PFSK-1 (cell line): ENCODE results near the gene RCVRN.

Experiments used
- FOXP2 ChIP-seq: optimal IDR thresholded peaks from 2 replicates; pipeline ENCODE3; 2011; ENCODE audit warnings: borderline replicate concordance, control low read depth, inconsistent platforms; ENCODE audit not compliant: insufficient read depth; ENCODE audit errors: extremely low read length, extremely low read depth
- POLR2AphosphoS5 ChIP-seq: IDR thresholded peaks from 2 replicates; pipeline ENCODE4 v1.6.1; 2012; ENCODE audit warnings: low read depth, mild to moderate bottlenecking, control low read depth, low read length, moderate library complexity
- SIN3A ChIP-seq: IDR thresholded peaks from 2 replicates; pipeline ENCODE4 v1.6.1; 2012; ENCODE audit warnings: mild to moderate bottlenecking, low read length, moderate library complexity, borderline replicate concordance; ENCODE audit not compliant: insufficient read depth
- TAF1 ChIP-seq: IDR thresholded peaks from 2 replicates; pipeline ENCODE4 v1.6.1; 2012; ENCODE audit warnings: low read length, control low read depth, borderline replicate concordance; ENCODE audit not compliant: insufficient read depth
- TF ChIP-seq, protein P1 (sequence below), 2 experiments: IDR thresholded peaks; 2 replicates each; pipeline versions ENCODE4 v1.6.1 to v1.8.0; 2011 to 2012; ENCODE audit warnings: low read depth in 2 of 2, low read length in 2 of 2, control low read depth in 1 of 2, inconsistent platforms in 1 of 2, mild to moderate bottlenecking in 1 of 2, moderate library complexity in 1 of 2; ENCODE audit not compliant: insufficient read depth in 1 of 2

The RCVRN gene

DNA sequence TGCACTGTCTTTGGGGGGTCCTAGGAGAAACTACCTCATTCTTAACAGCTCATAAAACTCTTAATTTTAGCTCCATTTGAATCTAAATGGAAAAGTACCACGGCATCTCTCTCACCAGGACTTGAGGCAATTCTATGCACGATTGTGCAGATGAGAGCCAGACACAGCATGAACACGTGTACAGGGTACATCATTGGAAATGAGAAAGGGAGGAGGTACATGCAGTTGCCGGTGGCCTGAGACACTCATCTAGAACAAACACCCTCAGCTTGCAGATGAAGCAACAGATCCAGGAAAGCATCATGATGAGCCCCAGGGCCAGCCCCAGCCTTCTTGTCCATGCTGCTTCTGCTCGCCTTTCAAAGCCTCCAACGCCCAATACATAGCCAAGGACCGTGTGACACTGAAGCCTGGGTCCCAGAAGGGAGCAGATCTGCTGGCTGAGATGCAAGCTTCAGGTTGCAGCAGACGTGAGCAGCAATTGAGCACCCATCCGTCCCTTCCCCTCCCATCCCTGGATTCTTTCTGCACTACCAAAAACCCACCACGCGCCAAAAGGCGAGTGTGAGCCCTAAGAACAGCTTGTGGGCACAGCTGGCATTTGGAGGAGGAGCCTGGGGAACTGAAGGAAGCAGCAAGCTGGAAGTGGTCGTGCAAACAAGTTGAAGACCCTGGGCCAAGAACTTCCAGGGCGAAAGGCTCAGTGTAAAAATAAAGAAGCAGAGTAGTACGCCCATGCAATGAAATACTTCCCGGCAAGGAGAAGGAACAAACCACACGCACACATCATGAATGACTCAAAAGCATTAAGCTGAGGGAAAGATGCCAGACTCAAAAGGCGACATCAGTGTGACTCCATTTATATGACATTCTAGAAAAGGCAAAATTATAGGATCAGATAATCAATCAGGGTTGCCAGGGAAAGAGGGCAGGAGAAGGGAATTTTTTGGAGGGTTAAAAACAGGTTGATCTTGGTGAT is 7.3 kb upstream of the RCVRN start:
- TF ChIP-seq SIN3A (no peak), TAF1 (no peak), POLR2AphosphoS5 (no peak), FOXP2 (no peak)
- TF ChIP-seq, protein P1, sequence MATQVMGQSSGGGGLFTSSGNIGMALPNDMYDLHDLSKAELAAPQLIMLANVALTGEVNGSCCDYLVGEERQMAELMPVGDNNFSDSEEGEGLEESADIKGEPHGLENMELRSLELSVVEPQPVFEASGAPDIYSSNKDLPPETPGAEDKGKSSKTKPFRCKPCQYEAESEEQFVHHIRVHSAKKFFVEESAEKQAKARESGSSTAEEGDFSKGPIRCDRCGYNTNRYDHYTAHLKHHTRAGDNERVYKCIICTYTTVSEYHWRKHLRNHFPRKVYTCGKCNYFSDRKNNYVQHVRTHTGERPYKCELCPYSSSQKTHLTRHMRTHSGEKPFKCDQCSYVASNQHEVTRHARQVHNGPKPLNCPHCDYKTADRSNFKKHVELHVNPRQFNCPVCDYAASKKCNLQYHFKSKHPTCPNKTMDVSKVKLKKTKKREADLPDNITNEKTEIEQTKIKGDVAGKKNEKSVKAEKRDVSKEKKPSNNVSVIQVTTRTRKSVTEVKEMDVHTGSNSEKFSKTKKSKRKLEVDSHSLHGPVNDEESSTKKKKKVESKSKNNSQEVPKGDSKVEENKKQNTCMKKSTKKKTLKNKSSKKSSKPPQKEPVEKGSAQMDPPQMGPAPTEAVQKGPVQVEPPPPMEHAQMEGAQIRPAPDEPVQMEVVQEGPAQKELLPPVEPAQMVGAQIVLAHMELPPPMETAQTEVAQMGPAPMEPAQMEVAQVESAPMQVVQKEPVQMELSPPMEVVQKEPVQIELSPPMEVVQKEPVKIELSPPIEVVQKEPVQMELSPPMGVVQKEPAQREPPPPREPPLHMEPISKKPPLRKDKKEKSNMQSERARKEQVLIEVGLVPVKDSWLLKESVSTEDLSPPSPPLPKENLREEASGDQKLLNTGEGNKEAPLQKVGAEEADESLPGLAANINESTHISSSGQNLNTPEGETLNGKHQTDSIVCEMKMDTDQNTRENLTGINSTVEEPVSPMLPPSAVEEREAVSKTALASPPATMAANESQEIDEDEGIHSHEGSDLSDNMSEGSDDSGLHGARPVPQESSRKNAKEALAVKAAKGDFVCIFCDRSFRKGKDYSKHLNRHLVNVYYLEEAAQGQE (IDR thresholded peaks at IDR 0.05; ENCODE audit: insufficient read depth in 1 of 2, low read depth in 2 of 2, low read length in 2 of 2): no peak

DNA sequence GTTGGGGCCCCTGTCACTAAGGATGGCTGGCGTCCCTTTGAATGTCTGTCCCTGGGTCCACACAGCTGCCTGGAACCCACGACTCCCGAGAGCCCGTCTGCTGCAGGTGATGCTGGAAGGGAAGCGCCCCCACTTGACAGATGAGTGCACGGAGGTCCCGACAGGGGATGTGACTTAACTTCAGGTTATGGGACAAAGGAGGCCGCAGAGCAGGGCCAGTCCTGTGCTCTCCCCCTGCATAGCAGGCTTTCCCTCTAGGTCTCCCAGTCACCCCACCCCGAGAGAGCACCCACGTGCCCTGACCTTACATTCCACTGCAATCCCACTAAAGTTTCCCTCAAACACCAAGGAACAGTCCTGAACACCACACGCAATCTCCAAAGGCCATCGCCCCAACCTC is 6.0 kb upstream of the RCVRN start:
- TF ChIP-seq POLR2AphosphoS5 (no peak), FOXP2 (no peak), SIN3A (no peak), TAF1 (no peak)
- TF ChIP-seq, protein P1 (IDR thresholded peaks at IDR 0.05; ENCODE audit: insufficient read depth in 1 of 2, low read depth in 2 of 2, low read length in 2 of 2): no peak

DNA sequence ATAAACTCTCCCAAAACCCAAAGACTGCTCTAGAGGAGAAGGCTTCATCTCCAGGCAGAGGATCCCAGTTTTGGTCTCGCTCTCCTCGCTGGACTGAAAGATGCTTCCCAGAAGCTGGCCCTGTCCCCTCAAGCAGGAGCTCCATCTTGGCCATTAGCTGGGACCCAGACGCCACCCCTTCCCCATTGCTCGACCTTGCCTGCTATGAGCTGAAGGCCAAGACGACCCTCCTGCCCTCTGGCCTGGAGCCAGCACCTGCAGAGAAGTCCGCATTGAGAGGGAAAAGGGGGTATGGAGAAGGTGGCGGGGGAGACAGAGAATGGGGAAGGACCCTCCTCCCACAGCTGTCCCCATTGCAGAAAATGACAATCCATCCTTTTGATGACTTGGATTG is 3.6 kb upstream of the RCVRN start:
- TF ChIP-seq, protein P1 (IDR thresholded peaks at IDR 0.05; ENCODE audit: insufficient read depth in 1 of 2, low read depth in 2 of 2, low read length in 2 of 2): no peak
- no peak for TF ChIP-seq SIN3A
- TF ChIP-seq POLR2AphosphoS5: no peak

DNA sequence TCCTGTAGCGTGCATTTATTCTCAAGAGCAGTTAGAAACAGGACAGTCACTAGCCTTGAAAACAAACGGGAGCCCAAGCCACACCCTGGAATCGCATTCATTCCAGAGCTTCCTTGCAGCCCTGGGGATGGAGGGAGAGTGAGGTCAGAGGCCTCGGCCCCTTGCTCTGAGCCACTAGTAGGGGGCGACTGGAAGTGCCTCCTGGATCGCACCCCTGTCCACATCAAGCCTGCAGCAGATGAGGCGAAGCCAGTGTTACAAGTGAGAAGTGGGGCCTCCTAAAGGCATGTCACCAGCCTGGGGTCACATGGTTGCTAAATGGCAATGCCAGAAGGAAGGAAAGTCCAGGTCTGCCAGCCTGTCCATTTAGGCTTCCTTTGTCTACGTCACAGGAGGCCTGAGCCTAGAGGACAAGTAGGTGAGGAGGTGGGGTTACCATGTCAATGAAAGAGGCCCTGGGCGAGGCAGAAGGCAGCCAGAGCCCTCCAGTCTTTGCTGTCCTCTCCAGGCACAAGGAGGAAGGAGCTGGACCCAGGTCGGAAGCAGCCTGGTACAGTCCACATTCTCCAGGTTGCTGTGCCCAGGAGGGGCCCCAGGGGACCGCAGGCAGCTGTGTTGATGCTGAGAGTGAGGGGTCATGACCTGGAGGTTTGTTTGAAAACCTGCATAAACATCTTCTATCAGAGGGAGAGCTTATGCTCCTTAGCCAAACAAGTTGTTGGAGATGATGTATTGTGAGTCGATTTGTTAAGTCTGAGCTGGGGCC is 3.0 kb upstream of the RCVRN start:
- TF ChIP-seq TAF1 (no peak), FOXP2 (no peak), SIN3A (no peak), POLR2AphosphoS5 (no peak)
- TF ChIP-seq, protein P1 (IDR thresholded peaks at IDR 0.05; ENCODE audit: insufficient read depth in 1 of 2, low read depth in 2 of 2, low read length in 2 of 2): no peak
